ENCODE measurements around the gene ARHGAP10. TPM values are rescaled to one million over a fixed set of nuclear protein-coding genes. Genes with fewer than 3 reads are reported as not detected.

ARHGAP10 gene
- total and polyA plus RNA-seq, 10 of the 15 experiments (the other 5 are each of a cell fraction or from before 2014, with no cell fraction given): 1.3 to 25.8 (median 17.2) TPM

GRCh38 chr4:147877308-147877771, 145.5 kb downstream of the ARHGAP10 start:
- in situ Hi-C loops (cut with MboI) (no loop called here), intact Hi-C loops (cut with micrococcal nuclease; ENCODE audit: unreplicated experiment) (no loop called here)
- ChIA-PET CTCF (interaction anchor here (0.8 to 3.3 kb wide), 2 partner anchors 10 to 358 kb away, joined by 3 to 30 read pairs; no protein-coding TSS in a partner anchor), POLR2A (no interaction called here), RAD21 (ENCODE audit: unreplicated experiment) (interaction anchor here (2.1 kb wide), 1 partner anchor 10 kb away, joined by 6 read pairs; no protein-coding TSS in a partner anchor), SMC1A (ENCODE audit: uncharacterized antibody, unreplicated experiment) (interaction anchor here (0.9 kb wide), 1 partner anchor 237 kb away, joined by 3 read pairs; no protein-coding TSS in a partner anchor)
- Histone ChIP-seq H2AFZ (ENCODE audit: control insufficient read depth, low read depth, low read length) (no peak overlapping the region), H3K27ac (ENCODE audit: control insufficient read depth, insufficient read depth) (no peak overlapping the region), H3K36me3 (ENCODE audit: control insufficient read depth in 2 of 2, insufficient read depth in 2 of 2, low read length in 1 of 2) (peaks cover 2 to 8% of the 10 kb centered on the region in 2 experiments), H3K4me1 (ENCODE audit: control insufficient read depth, insufficient read depth, low read length) (no peaks in the 10 kb centered on the region), H3K9me3 (replicated peaks; ENCODE audit: control insufficient read depth, insufficient read depth, low read length) (no peaks in the 10 kb centered on the region), H3K79me2 (ENCODE audit: control insufficient read depth, insufficient read depth, low read length) (no peaks in the 10 kb centered on the region), H3K9ac (ENCODE audit: control insufficient read depth, insufficient read depth, low read length) (no peak overlapping the region), H3K4me2 (ENCODE audit: control insufficient read depth, insufficient read depth) (no peak overlapping the region), H3K27me3 (replicated peaks in 1 of 2; ENCODE audit: control insufficient read depth in 2 of 2, insufficient read depth in 2 of 2, low read length in 1 of 2) (no peaks in the 10 kb centered on the region), H4K20me1 (ENCODE audit: control insufficient read depth, insufficient read depth) (no peaks in the 10 kb centered on the region), H3K4me3 (no peak overlapping the region)
- no peak for TF ChIP-seq GATAD2B (conservative IDR thresholded peaks at IDR 0.05; ENCODE audit: low read depth)
- TF ChIP-seq MEF2B (IDR thresholded peaks at IDR 0.05; ENCODE audit: partially characterized antibody, poor library complexity, severe bottlenecking): no peak
- TF ChIP-seq NFYB (IDR thresholded peaks at IDR 0.05; ENCODE audit: insufficient read depth, low read depth, low read length): no peak
- no peak for TF ChIP-seq RCOR1 (conservative IDR thresholded peaks at IDR 0.05; ENCODE audit: low read depth, low read length)
- FAIRE-seq (no peak), DNase-seq (ENCODE audit: low read depth, low spot score) (no peak), ATAC-seq (no peak)
- no TSS peak for BruUV-seq (replicated peaks)

- Histone ChIP-seq H2AFZ (ENCODE audit: control insufficient read depth, low read depth, low read length) (no peak overlapping the region), H3K9ac (ENCODE audit: control insufficient read depth, insufficient read depth, low read length) (no peak overlapping the region), H3K27me3 (replicated peaks in 1 of 2; ENCODE audit: control insufficient read depth in 2 of 2, insufficient read depth in 2 of 2, low read length in 1 of 2) (no peaks in the 10 kb centered on the region), H3K4me3 (no peak overlapping the region), H3K9me3 (replicated peaks; ENCODE audit: control insufficient read depth, insufficient read depth, low read length) (no peaks in the 10 kb centered on the region; the same call in 2 of the 3 replicates), H4K20me1 (ENCODE audit: control insufficient read depth, insufficient read depth) (no peaks in the 10 kb centered on the region), H3K27ac (ENCODE audit: control insufficient read depth, insufficient read depth) (no peak overlapping the region), H3K79me2 (ENCODE audit: control insufficient read depth, insufficient read depth, low read length) (no peaks in the 10 kb centered on the region), H3K36me3 (ENCODE audit: control insufficient read depth in 2 of 2, insufficient read depth in 2 of 2, low read length in 1 of 2) (peaks cover 2 to 22% of the 10 kb centered on the region in 2 experiments), H3K4me2 (ENCODE audit: control insufficient read depth, insufficient read depth) (no peak overlapping the region), H3K4me1 (ENCODE audit: control insufficient read depth, insufficient read depth, low read length) (no peaks in the 10 kb centered on the region)
- no peak for FAIRE-seq
- BruUV-seq (replicated peaks): no TSS peak
- ChIA-PET SMC1A (ENCODE audit: uncharacterized antibody, unreplicated experiment) (interaction anchor here (0.9 to 1.6 kb wide), 2 partner anchors 12 to 14 kb away, joined by 3 to 15 read pairs; no protein-coding TSS in a partner anchor), CTCF (interaction anchor here (1.6 kb wide), 1 partner anchor 13 kb away, joined by 8 read pairs; no protein-coding TSS in a partner anchor), POLR2A (interaction anchor here (0.5 to 0.6 kb wide), 2 partner anchors 315 to 352 kb away, joined by 3 to 7 read pairs; no protein-coding TSS in a partner anchor), RAD21 (ENCODE audit: unreplicated experiment) (interaction anchor here (3.9 kb wide), 1 partner anchor 13 kb away, joined by 19 read pairs; no protein-coding TSS in a partner anchor)
- intact Hi-C loops (cut with micrococcal nuclease; ENCODE audit: unreplicated experiment) (no loop called here), in situ Hi-C loops (cut with MboI) (no loop called here)
- WGBS (ENCODE audit: insufficient coverage, insufficient replicate concordance, low lambda C conversion rate, missing lambda C conversion rate): 44% methylated on average over 1 of the region's 1 CpG
- DNase-seq (ENCODE audit: low read depth, low spot score): no peak
- no peak for ATAC-seq
- TF ChIP-seq ETV6 (conservative IDR thresholded peaks at IDR 0.05 in 1 of 2, IDR thresholded peaks at IDR 0.05 in 1 of 2; ENCODE audit: borderline replicate concordance in 1 of 2, low read depth in 1 of 2): no peak
- TF ChIP-seq ZBTB11 (CRISPR knock-in tag; IDR thresholded peaks at IDR 0.05): no peak
- TF ChIP-seq PAX5 (IDR thresholded peaks at IDR 0.05; ENCODE audit: borderline replicate concordance, low read depth, low read length): no peak
- TF ChIP-seq ZNF622 (IDR thresholded peaks at IDR 0.05): no peak
- no peak for TF ChIP-seq NBN (IDR thresholded peaks at IDR 0.05)
- TF ChIP-seq EZH2 (IDR thresholded peaks at IDR 0.05; ENCODE audit: borderline replicate concordance, control insufficient read depth, low read depth, low read length): no peak
- TF ChIP-seq IRF5 (IDR thresholded peaks at IDR 0.05; ENCODE audit: borderline replicate concordance): no peak
- no peak for TF ChIP-seq ZSCAN29 (IDR thresholded peaks at IDR 0.05)
- no peak for TF ChIP-seq NR2F1 (conservative IDR thresholded peaks at IDR 0.05)
Observed at GRCh38 chr4:147879676-147880075, 147.8 kb downstream of the ARHGAP10 start.

Measured in GM12878 (cell line).